ENCODE data around the gene SLC38A2. TPM values are rescaled to one million over a fixed set of nuclear protein-coding genes. Genes with fewer than 3 reads are reported as not detected.

SLC38A2 gene
- total RNA-seq, 1 donor from 2014 or later, result 421 TPM

- Histone ChIP-seq H3K79me2 (ENCODE audit: insufficient read depth, low read length) (peaks cover 13% of the 10 kb centered on the region), H3K4me3 (ENCODE audit: insufficient read depth, low read depth, low read length) (peak overlapping the region; percentile 3), H3K4me2 (ENCODE audit: low read length) (peak overlapping the region; percentile 95)
These were observed 12.9 kb upstream of the SLC38A2 start for GRCh38 chr12:46385438-46385837.

DNA sequence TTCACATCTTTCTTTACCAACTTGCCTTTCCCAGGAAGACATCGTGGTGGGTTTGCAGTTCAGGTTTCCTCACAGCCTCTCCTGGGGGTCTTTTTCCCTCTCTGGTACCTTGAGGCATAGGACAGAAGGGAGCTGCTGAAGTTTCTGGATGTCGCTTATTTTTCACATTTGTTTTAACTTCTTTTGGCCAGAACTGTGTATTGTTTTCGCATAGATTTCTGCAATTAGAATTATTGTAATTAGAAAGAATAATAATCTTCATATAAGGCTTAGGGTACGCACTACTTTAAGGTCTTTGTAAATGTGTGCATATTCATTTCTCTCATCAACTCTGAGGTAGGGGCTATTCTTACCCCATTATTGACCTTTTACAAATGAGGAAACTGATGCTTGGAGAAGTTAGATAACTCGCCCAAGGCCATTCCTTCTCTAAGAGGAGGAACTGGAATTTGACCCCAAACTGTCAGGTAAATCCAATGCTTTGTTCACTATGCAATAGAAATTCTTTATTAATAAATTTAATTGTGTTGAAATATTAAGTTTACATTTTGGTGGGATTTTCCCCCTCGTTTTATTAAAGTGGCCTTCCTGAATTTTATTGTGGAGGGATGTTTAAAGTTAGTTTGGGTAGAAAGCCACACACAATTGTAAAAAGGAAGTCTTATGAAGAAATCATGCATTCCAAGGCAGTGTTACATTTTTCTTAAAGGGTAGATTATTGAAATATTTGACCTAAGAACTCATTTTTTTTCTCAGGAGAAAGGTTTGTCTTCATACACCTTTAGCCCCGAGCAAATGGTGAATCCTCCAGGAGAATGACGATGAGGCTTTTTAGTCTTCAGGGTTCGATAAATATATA lies 12.1 kb upstream of the SLC38A2 start:
- Mint-ChIP-seq H3K4me3 (ENCODE audit: unreplicated experiment) (peak overlapping the region; percentile 87), H3K4me1 (ENCODE audit: low read depth, unreplicated experiment) (peaks cover 46% of the 10 kb centered on the region), H3K9me3 (ENCODE audit: unreplicated experiment) (no peaks in the 10 kb centered on the region), H3K27me3 (ENCODE audit: low read depth, unreplicated experiment) (no peaks in the 10 kb centered on the region), H3K27ac (ENCODE audit: unreplicated experiment) (peak overlapping the region; percentile 98), H3K36me3 (ENCODE audit: low read depth, unreplicated experiment) (no peaks in the 10 kb centered on the region)
- H4K20me1 ChIP-seq (ENCODE audit: insufficient read depth, low read length), result no peaks in the 10 kb centered on the region
- no peak for DNase-seq (ENCODE audit: low read depth)
- TF ChIP-seq EZH2 (IDR thresholded peaks at IDR 0.05; ENCODE audit: insufficient read depth, low read length), result no peak
- TF ChIP-seq CTCF (IDR thresholded peaks at IDR 0.05; ENCODE audit: insufficient read depth, low read depth, low read length), result no peak
- no peak overlapping the region for H2AFZ ChIP-seq (ENCODE audit: low read depth, low read length)
- peak; percentile 47 for FAIRE-seq
- H3K4me1 ChIP-seq (ENCODE audit: insufficient read depth, low read length), result peaks cover 62% of the 10 kb centered on the region
- H3K27me3 ChIP-seq (ENCODE audit: insufficient read depth, low read length), result no peaks in the 10 kb centered on the region
- H3K79me2 ChIP-seq (ENCODE audit: insufficient read depth, low read length), result peaks cover 13% of the 10 kb centered on the region
- H3K9ac ChIP-seq (ENCODE audit: low read length), result peak overlapping the region; percentile 97
- H3K27ac ChIP-seq (ENCODE audit: low read depth, low read length), result peak overlapping the region; percentile 99
- H3K9me3 ChIP-seq (ENCODE audit: insufficient read depth, low read depth, low read length), result no peaks in the 10 kb centered on the region
- H3K36me3 ChIP-seq (ENCODE audit: insufficient read depth, low read length), result no peaks in the 10 kb centered on the region
- H3K4me3 ChIP-seq (ENCODE audit: insufficient read depth, low read depth, low read length), result peak overlapping the region; percentile 65
- H3K4me2 ChIP-seq (ENCODE audit: low read length), result peak overlapping the region; percentile 95

More at GRCh38 chr12:46385438-46385837, 12.9 kb upstream of the SLC38A2 start:
- H3K27ac ChIP-seq (ENCODE audit: low read depth, low read length), result peak overlapping the region; percentile 99
- H3K4me1 ChIP-seq (ENCODE audit: insufficient read depth, low read length), result peaks cover 69% of the 10 kb centered on the region
- no peaks in the 10 kb centered on the region for H3K36me3 Mint-ChIP-seq (ENCODE audit: low read depth, unreplicated experiment)
- no peak for DNase-seq (ENCODE audit: low read depth)
- H3K27me3 Mint-ChIP-seq (ENCODE audit: low read depth, unreplicated experiment), result no peaks in the 10 kb centered on the region
- no peak overlapping the region for H2AFZ ChIP-seq (ENCODE audit: low read depth, low read length)
- no peaks in the 10 kb centered on the region for H4K20me1 ChIP-seq (ENCODE audit: insufficient read depth, low read length)
- no peaks in the 10 kb centered on the region for H3K36me3 ChIP-seq (ENCODE audit: insufficient read depth, low read length)
- H3K4me1 Mint-ChIP-seq (ENCODE audit: low read depth, unreplicated experiment), result peaks cover 46% of the 10 kb centered on the region
- FAIRE-seq, result no peak
- no peaks in the 10 kb centered on the region for H3K9me3 ChIP-seq (ENCODE audit: insufficient read depth, low read depth, low read length)
- H3K27me3 ChIP-seq (ENCODE audit: insufficient read depth, low read length), result no peaks in the 10 kb centered on the region
- no peak overlapping the region for H3K4me3 Mint-ChIP-seq (ENCODE audit: unreplicated experiment)
- H3K9ac ChIP-seq (ENCODE audit: low read length), result peak overlapping the region; percentile 31
- H3K9me3 Mint-ChIP-seq (ENCODE audit: unreplicated experiment), result no peaks in the 10 kb centered on the region
- no peak for TF ChIP-seq CTCF (IDR thresholded peaks at IDR 0.05; ENCODE audit: insufficient read depth, low read depth, low read length)
- no peak for TF ChIP-seq EZH2 (IDR thresholded peaks at IDR 0.05; ENCODE audit: insufficient read depth, low read length)
- H3K27ac Mint-ChIP-seq (ENCODE audit: unreplicated experiment), result peak overlapping the region; percentile 98
